Measurements from ENCODE around the gene DDX27. TPM values are rescaled to one million over a fixed set of nuclear protein-coding genes. Genes with fewer than 3 reads are reported as not detected.

DDX27 gene
- total RNA-seq, 1 donor from 2014 or later = 19.6 TPM

GRCh38 chr20:49276161-49276960 is 57.1 kb downstream of the DDX27 start:
- DNase-seq (ENCODE audit: low spot score in 2 of 2) = peak in 1 of 2 donors; percentile 37
- no peak for FAIRE-seq

GRCh38 chr20:49276961-49277785 is 58.0 kb downstream of the DDX27 start:
- DNase-seq (ENCODE audit: low spot score in 2 of 2) = peak in 1 of 2 donors; percentile 28
- no peak for FAIRE-seq

GRCh38 chr20:49277786-49278035 is 58.5 kb downstream of the DDX27 start:
- FAIRE-seq = no peak
- peak in 1 of 2 donors; percentile 25 for DNase-seq (ENCODE audit: low spot score in 2 of 2)

- FAIRE-seq (no peak), DNase-seq (ENCODE audit: low spot score in 2 of 2) (peak; percentile 94 to 96)
These were observed 59.0 kb downstream of the DDX27 start, which contains the start of gene ZNFX1 for GRCh38 chr20:49278036-49278817. TSS of gene ZNFX1 (minus strand) at chr20:49278057. CDS start at chr20:49275839, 2,218 bp downstream.

GRCh38 chr20:49278818-49279676 is 59.8 kb downstream of the DDX27 start:
- no peak for FAIRE-seq

GRCh38 chr20:49279677-49280462 is 60.7 kb downstream of the DDX27 start:
- no peak for DNase-seq (ENCODE audit: low spot score in 2 of 2)
- no peak for FAIRE-seq

More at GRCh38 chr20:49278818-49279676, 59.8 kb downstream of the DDX27 start:
- no peak for DNase-seq (ENCODE audit: low spot score in 2 of 2)

- DNase-seq (ENCODE audit: low spot score in 2 of 2) (no peak), FAIRE-seq (no peak)
These were observed 61.3 kb downstream of the DDX27 start for GRCh38 chr20:49280463-49281058.

- no peak for FAIRE-seq
- DNase-seq (ENCODE audit: low spot score in 2 of 2) = no peak
These were observed 62.1 kb downstream of the DDX27 start for GRCh38 chr20:49281059-49281912.

GRCh38 chr20:49281913-49282467 is 62.8 kb downstream of the DDX27 start:
- DNase-seq (ENCODE audit: low spot score in 2 of 2) (no peak), FAIRE-seq (no peak)

- DNase-seq (ENCODE audit: low spot score in 2 of 2) (no peak), FAIRE-seq (no peak)
These were observed 63.5 kb downstream of the DDX27 start for GRCh38 chr20:49282584-49283171.

- DNase-seq (ENCODE audit: low spot score in 2 of 2) = no peak
- FAIRE-seq = no peak
These were observed 64.0 kb downstream of the DDX27 start for GRCh38 chr20:49283176-49283702.

GRCh38 chr20:49283703-49284625 is 64.7 kb downstream of the DDX27 start:
- no peak for FAIRE-seq
- DNase-seq (ENCODE audit: low spot score in 2 of 2) = no peak

- DNase-seq (ENCODE audit: low spot score in 2 of 2) = no peak
- no peak for FAIRE-seq
These were observed 65.6 kb downstream of the DDX27 start for GRCh38 chr20:49284818-49285217.

GRCh38 chr20:49285233-49285668 is 66.0 kb downstream of the DDX27 start:
- no peak for FAIRE-seq
- DNase-seq (ENCODE audit: low spot score in 2 of 2) = no peak

GRCh38 chr20:49285813-49286494 is 66.7 kb downstream of the DDX27 start:
- no peak for DNase-seq (ENCODE audit: low spot score in 2 of 2)

More at GRCh38 chr20:49285813-49286494, 66.7 kb downstream of the DDX27 start:
- FAIRE-seq = no peak
